NB4 (cell line): Measurements from ENCODE around the gene NME8.

ENCODE experiments used
- DNase-seq: peaks from one replicate; pipeline ENCODE4 v3.0.0; 2010; ENCODE audit warnings: low read depth
- H3K4me3 ChIP-seq: one replicate; pipeline ENCODE4 v1.5.1; 2011; ENCODE audit warnings: mild to moderate bottlenecking, low read depth, low read length, moderate library complexity
- MYC ChIP-seq: IDR thresholded peaks from 2 replicates; pipeline ENCODE4 v1.6.1; 2011; ENCODE audit warnings: low read depth, low read length
- POLR2A ChIP-seq: IDR thresholded peaks from 2 replicates; pipeline ENCODE4 v1.6.1; 2011; ENCODE audit warnings: mild to moderate bottlenecking; ENCODE audit not compliant: insufficient read length; ENCODE audit errors: extremely low read depth
- TF ChIP-seq, protein P1 (sequence below): IDR thresholded peaks from 2 replicates; pipeline ENCODE4 v1.6.1; 2011; ENCODE audit warnings: low read depth, low read length
- TF ChIP-seq, protein P2 (sequence below): IDR thresholded peaks from one replicate; pipeline ENCODE4 v1.5.1; 2012; ENCODE audit warnings: low read depth, low read length

The NME8 gene

DNA sequence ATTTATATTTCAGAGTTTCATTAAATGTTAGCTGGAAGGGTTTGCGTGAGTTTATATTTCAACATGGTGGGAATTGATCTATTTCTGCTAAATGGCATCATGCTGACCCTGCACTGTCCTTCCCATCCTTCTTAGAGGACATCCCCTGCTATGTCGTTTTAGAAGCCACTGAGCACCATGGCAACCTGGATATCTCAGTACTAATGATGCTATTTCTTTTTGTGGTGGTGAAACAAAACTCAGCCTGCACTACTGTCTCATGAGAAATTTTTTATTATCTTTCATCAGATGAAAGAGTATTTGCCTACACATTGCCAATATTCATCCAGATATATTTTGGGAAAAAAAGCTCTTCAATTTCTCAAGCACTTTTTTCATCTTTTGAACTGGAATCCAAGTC is 84.1 kb downstream of the NME8 start:
- DNase-seq, result no peak

DNA sequence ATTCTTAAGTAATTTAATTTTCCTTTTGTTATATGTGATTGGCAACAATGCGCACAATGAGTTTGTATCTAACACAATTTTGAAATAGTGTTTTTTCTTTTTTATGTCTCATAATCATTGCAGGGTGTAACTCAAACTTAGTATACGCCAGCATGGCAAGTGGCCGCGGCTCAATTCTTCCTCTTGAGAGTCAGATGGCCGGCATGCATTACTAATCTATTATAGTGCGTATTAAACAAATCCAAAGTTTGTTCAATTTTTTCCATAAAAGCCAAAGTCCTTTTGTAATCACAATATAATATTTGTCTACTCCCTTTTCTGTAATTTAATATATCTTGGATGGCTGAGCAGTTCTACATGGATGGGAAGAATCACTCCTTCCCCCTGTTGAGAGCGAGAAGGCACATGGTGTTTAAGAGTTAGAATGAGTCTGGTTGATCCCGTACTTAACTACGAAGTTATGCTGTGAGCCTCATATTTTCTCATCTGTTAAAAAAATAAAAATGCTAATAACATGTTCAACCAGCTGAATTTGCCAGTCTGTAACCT is 84.7 kb downstream of the NME8 start:
- no peak overlapping the region for H3K4me3 ChIP-seq
- TF ChIP-seq, protein P1, sequence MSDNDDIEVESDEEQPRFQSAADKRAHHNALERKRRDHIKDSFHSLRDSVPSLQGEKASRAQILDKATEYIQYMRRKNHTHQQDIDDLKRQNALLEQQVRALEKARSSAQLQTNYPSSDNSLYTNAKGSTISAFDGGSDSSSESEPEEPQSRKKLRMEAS, result no peak
- TF ChIP-seq MYC, result no peak
- TF ChIP-seq, protein P2, sequence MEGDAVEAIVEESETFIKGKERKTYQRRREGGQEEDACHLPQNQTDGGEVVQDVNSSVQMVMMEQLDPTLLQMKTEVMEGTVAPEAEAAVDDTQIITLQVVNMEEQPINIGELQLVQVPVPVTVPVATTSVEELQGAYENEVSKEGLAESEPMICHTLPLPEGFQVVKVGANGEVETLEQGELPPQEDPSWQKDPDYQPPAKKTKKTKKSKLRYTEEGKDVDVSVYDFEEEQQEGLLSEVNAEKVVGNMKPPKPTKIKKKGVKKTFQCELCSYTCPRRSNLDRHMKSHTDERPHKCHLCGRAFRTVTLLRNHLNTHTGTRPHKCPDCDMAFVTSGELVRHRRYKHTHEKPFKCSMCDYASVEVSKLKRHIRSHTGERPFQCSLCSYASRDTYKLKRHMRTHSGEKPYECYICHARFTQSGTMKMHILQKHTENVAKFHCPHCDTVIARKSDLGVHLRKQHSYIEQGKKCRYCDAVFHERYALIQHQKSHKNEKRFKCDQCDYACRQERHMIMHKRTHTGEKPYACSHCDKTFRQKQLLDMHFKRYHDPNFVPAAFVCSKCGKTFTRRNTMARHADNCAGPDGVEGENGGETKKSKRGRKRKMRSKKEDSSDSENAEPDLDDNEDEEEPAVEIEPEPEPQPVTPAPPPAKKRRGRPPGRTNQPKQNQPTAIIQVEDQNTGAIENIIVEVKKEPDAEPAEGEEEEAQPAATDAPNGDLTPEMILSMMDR, result no peak
- no peak for TF ChIP-seq POLR2A
- no peak for DNase-seq

More for the DNA sequence above, 84.1 kb downstream of the NME8 start:
- TF ChIP-seq POLR2A, result no peak
- no peak for TF ChIP-seq MYC
- TF ChIP-seq, protein P1, result no peak
- TF ChIP-seq, protein P2, result no peak
- no peak overlapping the region for H3K4me3 ChIP-seq

DNA sequence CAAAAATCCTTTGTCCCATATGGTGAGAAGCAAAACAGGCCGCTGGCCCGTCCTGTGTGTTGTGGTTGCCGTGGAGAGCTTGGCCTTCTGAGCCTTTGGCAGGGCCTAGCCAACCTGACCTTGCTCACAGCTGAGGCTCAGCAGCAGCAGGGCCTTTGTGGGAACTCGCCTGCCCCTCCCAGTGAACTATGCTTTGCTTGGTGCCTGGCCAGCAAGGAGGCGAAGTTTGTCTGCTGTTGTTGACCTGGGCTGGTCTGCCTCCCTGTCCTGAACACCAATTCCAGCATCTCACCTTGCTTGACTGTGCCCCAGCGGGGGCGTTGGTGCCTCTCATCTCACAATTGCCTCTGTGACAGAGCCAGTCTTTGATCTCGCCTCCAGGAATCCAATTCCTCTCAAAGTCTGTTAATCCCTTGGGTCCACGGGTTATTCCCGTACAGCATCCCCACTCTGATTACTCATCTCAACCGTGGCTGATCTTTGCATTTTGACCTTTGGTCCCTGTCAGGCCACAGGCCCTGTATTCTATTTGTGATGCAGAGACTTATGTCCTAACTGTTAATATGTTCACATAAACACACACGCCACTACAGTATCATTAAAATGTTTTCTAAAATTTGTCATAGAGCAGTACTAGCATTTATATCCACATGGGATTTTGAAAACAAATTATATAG is 94.7 kb downstream of the NME8 start:
- no peak for TF ChIP-seq POLR2A
- TF ChIP-seq, protein P2, result no peak
- no peak for TF ChIP-seq MYC
- TF ChIP-seq, protein P1, result no peak
- no peak overlapping the region for H3K4me3 ChIP-seq
- no peak for DNase-seq

DNA sequence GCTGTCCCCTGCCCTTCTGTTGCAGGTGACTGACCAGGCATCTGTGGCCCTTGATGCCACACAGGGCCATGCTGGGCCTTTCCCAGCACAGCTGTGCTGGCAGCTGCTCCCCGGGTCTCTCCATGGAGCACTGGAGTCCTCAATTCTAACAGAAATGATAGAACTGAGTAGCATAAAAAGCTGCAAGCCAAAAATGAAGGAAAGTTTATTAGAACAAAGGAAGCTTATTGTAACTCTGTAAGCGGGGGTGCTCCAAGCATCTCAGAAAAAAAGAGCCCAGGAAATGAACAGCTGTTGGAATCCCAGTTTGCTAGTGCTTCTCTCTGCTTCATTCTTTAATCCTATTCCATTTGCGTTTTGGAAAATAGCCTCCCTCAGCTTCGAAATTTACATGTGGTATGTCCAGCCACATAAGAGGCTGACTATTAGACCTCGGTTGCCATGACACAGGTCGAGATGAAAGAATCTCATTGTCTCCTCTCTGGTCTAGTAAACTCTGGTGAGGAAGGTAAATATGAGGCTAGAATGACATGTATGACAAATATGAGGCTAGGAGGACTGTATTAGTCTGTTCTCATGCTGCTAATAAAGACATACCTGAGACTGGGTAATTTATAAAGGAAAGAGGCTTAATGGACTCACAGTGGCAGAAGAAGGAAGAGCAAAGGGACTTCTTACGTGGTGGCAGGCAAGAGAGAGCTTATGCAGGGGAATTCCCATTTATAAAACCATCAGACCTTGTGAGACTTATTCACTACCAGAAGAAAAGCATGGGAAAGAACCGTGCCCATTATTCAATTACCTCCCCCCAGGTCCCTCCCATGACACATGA is 95.7 kb downstream of the NME8 start:
- H3K4me3 ChIP-seq, result no peak overlapping the region
- DNase-seq, result no peak
- TF ChIP-seq, protein P1, result no peak
- TF ChIP-seq POLR2A (no peak), MYC (no peak)
- TF ChIP-seq, protein P2, result no peak

DNA sequence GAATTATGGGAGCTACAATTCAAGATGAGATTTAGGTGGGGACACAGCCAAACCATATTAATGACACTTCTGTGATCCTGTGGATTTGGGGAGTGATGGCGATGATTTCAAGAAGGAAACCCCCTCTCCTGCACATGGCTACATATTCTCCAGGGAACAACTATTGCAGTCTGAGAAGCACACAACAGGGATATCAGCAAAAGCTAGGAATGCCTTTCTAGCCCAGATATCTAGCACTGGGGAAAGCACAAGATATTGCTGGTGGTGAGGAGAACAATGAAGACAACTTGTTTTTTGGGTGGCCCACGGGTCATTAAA is 96.3 kb downstream of the NME8 start:
- DNase-seq, result no peak
- TF ChIP-seq, protein P2, result no peak
- no peak for TF ChIP-seq POLR2A
- TF ChIP-seq MYC, result no peak
- TF ChIP-seq, protein P1, result no peak
- H3K4me3 ChIP-seq, result no peak overlapping the region
